GM18867 (cell line): ENCODE measurements around the gene FBXW11.

Experiments
- ATAC-seq: cut with Tn5 transposase; IDR thresholded peaks from one replicate; pipeline ENCODE4 v1.9.1; 2021; ENCODE audit warnings: mild to moderate bottlenecking, moderate library complexity; ENCODE audit not compliant: unreplicated experiment

The FBXW11 gene

DNA sequence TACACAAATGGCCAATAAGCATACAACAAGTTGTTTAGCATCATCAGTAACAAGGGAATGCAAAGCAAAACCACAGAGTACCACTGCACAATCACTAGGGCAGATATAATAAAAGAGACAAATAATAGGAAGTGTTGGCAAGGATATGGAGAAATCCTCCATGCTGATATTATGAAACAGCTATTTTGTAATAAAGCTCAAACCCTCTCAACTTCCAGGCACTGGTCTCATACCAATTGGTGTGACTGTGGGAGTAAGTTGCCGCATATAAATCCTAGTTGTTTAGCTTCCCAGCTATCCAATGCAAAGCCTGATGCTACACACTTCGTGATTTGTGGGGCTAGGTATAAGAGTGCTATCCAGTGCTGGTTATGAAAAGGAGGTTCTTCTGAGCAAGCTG is 132.2 kb downstream of the FBXW11 start:
- no peak for ATAC-seq

DNA sequence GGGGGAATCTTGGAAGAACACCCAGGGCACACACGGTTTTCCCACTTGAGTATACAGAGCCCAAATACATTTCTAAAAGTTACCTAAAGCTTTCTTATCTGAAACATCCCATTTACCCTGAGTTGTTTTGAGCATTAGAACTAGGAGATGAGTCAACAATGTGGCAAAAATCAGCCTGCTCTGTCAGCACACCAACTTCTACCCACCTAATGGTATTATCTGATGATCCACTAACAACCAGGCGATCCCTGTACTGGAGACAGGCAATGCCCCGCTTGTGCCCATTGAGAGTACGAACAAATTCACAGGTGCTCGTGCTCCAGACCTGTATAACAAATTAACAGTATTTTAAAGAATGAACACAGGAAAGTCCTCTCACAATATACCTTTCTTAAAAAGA is 133.8 kb downstream of the FBXW11 start:
- ATAC-seq, result no peak

DNA sequence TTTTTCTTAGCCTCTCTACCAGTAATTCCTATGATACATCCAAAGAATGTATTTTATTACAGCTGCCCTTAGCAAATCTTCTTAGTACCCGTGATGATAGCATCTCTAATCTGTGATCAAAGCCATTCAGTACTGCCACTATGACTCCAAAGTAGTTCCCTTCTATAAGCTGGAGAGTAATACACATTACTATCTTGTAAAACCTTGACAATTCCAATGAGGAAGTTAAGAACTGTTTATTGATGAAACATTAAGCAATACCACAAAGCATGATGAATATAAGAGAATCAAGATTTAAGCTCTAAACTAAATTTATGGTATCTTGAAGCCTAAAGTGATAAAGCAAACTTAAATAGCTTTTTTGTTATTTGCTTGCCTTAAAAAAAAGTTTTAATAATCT is 134.7 kb downstream of the FBXW11 start:
- ATAC-seq, result no peak

DNA sequence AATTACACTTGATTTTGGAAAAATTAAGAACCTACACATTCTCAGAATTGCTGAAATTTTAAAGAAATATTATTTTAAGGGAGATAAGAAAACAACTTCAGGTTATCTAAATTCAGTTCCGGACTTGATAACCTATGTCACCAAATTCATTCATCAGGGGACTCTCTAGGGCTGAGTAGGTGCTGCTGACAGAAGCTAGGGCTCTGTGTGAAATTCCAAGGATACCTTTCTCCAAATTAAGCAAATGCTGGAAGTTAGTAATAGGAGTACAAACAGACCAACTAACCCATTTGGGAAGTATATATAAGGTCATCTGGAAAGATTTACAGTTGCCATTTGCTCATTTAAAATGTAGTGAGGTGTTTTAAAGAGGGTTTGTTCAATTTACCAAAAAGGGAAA is 136.5 kb downstream of the FBXW11 start:
- ATAC-seq, result no peak

DNA sequence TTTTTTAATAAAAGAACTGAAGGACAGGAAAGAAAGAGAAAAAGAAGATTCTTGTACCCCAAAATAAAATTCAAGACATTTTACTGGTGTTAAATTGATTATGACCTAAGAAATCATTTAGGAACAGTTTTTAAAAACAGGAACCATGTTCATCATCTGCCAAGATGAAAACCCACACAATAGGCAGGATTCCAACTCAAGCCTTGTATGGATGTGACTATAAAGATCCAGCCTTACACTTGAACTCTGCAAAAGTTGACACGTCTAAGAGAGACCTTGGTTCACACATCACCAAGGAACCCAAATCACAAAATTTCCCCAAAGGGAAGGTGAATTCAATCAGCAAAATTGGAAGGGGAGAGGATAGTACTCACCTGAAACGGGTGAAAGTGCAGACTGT is 138.2 kb downstream of the FBXW11 start:
- ATAC-seq, result no peak

DNA sequence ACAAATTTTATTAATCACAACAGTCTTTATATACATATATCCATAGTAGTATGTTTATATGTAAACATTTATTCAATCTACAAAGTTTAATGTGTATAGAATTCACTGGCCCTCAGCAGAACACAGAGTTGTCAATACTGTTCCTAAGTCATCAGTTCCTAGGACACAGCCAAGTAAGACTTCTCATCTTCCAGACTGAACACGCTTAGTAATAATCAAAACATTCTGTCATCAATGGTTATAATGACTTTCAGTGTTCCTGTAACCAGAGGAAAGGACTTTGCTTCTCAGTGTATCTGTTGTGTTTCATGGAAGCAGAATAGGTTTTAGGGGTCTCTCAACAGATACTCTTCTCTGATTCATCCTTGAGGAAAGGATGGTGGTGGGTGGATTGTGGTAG is 138.7 kb downstream of the FBXW11 start:
- ATAC-seq, result no peak

DNA sequence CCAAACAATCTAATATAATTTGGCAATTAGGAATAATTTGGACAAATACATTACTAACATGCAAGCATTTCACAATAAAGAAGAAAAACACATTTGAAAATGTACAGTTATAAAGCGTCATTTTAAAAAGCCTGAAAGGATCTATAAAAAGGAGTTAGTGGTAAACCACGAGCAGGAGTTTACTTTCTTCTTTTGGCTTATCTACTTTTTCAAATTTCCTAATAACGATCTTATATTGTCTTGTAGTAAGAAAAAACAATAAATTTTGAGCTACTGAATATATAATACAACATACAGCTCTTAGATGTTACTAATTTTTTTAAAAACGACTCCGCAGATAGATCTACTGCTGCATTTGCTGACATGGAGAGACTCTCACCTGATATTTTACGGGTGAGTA is 141.0 kb downstream of the FBXW11 start:
- no peak for ATAC-seq

DNA sequence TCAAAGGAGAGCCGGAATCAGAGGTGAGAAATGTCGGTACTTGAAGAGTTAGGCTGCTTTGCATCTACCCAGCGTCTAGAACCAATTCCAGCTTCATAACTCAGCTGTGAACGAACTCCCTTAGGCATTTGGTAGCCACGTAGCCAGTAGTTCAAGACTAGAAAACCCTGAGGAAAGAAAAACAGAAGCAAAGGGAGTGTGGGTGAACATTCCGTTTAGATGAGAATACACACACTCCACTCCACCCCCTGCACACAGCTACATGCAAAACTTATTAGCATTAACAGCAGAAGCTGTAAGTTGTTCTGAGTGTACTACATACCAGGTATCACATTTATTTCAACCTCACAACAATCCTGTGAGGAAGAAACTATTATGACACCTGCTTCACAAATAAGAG is 142.5 kb downstream of the FBXW11 start:
- ATAC-seq, result no peak

DNA sequence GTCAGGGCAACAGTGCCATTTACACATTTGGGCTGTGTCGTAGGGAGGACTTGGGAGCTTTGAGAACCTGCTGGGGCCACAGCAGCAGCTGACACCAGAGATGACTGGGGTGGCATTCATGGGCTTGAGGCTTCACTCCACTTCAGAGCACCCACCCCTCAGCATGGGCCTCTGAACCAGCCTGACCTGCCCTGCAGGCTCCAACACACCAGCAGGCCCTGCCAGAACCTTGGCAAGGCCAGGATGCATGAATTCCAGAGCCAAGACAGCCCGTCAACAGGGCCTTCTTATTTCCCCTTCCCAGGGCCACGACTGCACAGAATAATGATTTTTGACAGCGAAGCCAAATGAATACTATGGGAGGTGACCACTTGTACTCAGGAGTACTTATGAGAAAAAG is 143.8 kb downstream of the FBXW11 start:
- ATAC-seq, result no peak

DNA sequence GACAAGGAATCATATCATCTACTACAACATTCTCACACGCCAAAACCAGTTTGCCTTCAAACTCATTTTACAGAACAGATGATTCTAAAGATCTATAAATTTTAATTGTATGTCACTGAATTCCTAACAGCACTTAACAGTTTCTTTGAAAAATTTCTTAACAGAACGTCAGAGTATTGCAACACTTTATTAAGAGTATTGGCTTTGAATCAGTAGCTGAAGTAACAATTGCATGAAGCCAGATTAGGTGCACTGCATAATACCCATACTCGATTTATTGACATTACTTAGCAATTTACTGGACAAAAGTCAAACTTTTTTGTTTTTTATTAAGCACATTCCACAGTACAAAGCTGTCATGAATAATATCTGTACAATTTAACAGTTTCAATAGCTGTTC is 145.1 kb downstream of the FBXW11 start:
- ATAC-seq, result no peak

DNA sequence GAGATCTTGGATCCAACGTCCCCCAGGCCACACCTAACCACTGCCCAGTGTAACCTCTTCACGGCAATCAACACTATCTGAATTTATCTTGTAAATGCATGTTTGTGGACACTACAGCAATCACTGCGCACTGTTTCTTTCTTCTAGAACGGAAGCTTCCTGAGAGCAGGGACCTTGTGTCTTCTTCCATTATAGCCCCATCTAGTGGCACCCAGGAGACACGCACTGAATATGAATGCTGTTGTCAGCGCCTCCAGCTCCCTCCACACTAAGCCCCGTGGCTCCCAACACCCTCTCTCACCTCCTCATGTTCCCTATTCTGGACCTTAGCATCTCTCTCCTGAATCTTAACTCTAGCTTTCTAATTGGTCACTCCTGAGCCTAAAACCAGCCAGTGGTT is 148.1 kb downstream of the FBXW11 start:
- ATAC-seq, result no peak

DNA sequence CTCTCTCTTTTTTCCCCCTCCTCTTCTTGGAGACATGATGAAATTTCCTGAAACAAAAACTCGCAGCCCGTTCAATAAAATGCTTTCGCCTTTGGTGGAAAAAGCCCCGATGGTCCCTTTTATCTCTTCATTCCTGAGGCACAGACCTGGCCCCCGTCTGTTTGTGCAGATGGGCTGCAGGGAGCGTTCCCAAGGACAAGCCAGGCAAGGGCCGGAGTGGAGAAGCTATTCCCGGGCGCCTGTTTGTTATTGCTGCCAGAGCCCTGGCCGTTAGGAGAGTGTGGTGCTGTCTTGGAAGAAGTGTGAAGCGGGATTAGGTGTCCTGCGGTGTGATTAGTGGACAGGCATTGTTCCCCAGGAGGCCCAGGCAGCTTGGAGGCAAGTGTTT is 149.0 kb downstream of the FBXW11 start:
- no peak for ATAC-seq

DNA sequence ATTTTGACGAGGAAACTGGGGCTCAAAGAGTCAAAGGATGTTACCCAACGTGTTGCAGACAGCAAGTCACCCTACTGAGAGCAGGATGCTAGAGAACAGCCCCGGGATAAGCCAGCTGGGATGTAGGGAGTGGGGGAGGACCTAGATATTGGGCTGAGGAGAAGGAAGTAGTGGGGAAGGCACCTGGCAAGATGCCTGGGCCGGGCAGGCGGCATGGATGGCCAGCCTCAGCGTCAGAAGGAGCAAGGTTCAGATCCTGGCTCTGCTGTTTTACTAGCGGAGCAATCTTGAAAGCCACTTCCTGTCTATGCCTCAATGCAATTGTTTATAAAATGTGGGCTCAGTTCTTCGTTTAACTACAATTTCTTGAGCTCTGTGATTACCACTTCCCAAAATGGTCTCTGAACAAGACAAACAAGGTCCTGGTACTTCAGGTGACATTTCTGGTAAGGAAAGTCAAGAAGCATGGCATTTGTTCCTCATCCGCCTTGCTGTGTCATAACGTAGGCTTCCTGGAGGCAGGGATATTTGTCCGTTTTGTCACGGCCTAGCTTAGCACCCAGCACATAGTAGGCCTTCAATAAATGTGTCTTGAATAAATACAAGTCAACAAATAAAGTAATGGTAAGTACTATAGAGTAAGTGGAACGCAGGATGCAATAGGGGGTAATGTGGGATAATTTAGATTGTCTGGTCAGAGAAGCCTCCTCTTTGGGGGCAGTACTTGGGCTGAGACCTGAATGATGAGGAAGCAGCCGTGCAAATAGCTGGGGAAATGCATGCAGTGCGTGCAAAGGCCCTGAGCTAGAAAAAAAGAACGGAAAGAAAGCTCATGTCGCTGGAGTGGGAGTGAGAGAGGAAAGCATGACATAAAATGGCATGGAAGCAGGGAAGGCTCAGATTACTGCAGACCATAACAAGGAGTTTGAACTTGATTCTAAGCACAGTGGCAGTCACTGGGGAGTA is 150.4 kb downstream of the FBXW11 start:
- ATAC-seq, result no peak

DNA sequence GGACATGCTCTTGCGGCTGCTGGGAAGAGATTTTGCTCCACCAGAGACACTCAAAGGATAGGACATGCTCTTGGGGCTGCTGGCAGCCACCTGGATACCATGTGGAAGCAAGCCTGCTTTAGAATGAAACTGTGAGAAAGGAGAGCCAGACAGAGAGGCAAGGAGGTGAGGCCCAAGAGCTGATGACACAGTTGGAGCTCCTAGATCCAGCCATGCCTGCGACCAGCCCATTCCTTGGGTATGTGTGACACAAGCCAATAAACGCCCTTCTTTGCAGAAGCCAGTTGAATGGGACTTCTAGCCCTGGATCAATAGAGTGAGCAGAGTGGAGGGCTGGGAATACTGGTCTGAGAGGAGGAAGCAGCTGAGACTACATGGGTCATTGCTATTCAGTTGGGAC is 151.2 kb downstream of the FBXW11 start:
- ATAC-seq, result no peak

DNA sequence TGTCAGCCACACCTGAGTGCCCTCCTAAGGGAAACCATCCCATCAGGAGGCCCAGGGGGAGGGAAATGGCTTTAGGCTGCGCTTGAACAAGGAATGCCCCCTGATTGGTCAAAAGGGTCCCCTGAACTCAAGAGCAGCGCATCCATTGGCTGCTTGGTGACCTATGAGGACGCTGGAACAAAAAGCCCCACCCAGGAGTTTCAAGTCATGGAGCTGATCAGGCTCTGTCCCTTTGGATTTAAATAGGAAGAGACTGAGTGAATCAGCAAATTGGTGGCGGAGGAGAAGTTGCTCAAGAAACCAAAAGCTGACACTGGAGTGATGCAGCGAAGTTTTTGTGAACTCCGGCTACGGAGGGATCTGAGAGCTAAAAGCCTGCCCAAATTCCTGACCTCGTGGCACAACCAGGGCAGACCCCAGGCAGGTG is 154.2 kb downstream of the FBXW11 start:
- no peak for ATAC-seq

DNA sequence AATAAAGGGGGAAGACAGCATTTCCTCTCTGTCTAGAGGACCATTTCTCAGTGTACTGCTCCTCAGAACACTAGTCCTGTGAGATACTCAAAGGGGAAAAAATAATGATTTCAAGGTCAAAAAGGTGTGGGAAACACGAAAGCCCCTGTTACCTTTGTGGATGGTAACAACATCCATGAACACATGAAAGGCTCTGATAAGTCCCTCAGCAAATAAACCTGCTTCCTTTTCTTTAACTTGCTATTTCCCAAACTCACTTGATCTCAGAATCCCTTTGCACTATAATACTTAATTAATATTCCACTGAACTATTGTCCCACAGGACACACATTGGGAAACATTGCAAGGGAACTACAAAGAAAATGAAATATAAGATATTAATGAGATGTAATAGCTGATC is 155.2 kb downstream of the FBXW11 start:
- ATAC-seq, result no peak

DNA sequence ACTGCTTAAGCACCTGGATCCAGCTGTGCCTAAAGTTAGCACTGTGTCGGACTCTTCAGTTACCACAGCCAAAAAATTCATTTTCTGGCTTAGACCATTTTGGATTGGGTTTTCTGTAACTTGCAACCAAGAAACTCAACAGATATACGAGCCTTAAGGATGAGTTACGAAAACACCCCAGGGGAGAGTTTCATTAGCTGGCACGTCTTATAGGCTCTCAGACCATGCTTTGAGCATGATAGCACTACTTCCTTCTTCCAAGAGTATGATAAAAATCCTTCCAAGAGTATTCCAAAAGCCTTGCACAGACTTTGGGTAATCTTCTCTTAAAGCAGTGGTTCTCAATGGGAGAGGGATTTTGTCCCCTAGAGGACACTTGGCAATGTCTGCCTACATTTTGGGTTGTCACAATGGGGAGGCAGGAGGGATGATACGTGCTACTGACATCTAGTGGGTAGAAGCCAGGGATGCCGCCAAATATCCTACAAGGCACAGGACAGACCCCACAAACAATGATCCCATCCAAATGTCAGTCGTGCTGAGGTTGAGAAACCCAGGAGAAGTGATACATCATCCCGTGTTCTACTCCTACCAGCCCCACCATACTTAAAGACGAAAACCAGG is 156.0 kb downstream of the FBXW11 start:
- no peak for ATAC-seq

DNA sequence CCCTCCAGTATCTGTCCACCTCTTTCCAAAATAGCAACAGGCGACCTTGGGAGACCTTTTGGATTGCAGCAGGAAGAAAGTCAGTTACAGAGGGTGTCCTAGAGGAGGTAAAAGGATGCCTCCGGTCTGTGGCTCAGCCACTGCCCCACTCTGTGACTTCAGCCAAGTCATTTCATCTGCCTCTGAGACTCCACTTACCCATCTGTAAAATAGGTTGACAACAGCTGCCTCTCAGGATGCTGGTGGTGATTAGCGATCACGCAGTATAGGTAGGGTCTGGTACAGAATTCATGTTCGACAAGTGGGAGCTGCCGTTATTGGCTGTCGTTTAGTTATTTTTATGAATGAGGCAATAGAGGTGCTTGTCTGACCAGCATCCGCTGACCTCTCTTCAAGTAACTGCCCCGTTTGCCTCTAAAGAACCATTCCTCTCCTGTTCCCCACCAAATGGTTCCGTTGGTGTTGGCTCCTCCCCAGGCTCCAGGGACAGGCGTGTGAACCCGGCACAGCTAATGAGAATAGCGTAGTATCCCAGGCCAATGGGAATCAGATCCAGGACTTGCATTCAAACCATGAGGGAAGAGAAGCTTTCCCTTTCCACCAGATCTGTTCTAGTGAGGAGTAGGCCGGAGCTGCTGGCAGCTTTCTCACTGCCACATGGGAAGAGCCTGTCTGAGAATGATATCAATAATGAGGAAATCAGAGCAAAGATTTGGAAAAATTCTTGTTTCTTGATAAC is 156.7 kb downstream of the FBXW11 start:
- no peak for ATAC-seq

DNA sequence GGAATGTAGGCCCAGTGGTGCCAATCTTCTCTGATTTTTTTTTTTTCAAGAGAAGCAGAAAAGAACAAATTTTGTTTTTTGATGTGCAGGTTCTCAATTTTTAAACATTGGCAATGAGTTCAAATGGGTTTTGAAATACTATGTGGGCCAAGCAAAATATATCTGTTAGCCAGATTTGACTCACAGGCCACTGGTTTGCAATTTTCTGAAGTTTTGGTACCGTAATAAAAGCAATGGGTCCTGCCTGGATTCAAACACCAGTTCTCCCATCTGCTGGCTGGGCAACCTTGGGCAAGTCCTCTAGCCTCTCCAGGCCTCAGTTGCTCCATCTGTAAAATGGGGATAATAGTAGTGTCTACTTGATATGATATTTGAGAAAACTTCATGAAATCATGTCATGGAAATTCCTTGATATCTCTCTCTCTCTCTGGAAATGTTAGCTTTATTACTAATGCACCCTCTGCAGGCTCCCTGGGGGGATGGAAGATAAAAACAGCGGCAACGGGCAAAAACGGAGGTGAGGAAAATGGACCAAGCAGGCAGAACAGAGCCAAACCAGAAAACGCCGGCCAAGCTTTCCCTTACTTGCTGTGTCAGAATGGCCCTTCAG is 157.4 kb downstream of the FBXW11 start:
- no peak for ATAC-seq

DNA sequence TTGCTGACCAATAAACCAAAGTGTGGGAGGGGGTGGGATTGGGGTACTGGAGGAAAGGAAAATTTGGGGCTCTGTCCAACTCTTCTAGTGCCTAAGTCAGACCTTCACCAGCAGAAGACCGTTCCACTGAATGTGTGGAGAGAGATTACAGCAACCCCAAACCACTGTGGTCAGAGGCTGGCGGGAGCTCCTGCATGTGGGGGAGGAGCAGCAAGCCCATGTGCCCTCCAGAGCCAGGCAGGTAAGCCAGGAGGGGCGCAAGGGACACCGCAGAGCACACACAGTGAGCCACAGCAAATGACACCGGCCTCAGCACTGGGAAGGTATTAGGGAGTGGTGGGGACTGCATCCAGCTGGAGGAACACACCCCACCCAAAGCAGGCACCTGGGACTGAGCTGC is 158.0 kb downstream of the FBXW11 start:
- ATAC-seq, result no peak

DNA sequence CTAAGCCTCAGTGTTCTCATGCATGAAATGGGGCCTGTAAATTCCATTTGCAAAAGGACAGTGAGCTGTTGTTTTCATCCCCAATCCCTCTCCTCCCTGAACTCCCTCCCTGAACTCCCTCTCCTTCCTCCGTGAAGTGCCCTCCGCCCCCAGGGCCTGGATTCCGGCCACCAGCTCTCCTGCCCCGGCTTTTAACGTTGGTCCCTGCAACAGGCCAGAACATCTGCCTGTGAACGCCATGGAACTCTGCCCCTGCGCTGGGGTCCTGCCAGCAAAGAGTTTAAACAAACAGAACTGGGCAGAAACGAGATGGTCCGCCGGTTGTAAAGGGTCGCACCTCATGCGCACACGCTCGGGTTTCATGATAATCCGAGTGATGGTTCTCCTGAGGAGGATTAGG is 158.4 kb downstream of the FBXW11 start:
- no peak for ATAC-seq
